ENCODE results near the gene ARID1B. TPM values are rescaled to one million over a fixed set of nuclear protein-coding genes. Genes with fewer than 3 reads are reported as not detected.

ARID1B gene
- polyA plus RNA-seq, 10 donors = 53.5 to 73.2 (median 62.9) TPM

DNA sequence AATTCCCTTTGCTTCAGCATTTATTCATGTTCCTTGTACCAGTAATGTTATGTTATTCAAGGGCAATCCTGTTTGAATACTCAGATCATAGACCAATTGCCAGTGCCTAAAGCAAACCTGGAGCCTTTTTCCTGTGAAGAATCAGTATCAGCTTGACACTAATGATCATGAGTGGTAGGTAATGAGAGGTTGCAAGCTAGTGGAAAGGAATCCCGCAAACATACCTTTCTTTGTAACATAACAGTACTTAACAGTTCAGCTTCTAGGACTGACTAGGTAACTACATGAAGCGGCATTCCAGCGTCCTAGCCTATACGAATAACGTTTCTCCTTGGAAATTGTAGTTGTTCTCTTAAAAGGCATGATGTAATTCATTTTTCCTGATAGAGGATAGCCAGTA, 292.4 kb downstream of the ARID1B start:
- DNase-seq = no peak

DNA sequence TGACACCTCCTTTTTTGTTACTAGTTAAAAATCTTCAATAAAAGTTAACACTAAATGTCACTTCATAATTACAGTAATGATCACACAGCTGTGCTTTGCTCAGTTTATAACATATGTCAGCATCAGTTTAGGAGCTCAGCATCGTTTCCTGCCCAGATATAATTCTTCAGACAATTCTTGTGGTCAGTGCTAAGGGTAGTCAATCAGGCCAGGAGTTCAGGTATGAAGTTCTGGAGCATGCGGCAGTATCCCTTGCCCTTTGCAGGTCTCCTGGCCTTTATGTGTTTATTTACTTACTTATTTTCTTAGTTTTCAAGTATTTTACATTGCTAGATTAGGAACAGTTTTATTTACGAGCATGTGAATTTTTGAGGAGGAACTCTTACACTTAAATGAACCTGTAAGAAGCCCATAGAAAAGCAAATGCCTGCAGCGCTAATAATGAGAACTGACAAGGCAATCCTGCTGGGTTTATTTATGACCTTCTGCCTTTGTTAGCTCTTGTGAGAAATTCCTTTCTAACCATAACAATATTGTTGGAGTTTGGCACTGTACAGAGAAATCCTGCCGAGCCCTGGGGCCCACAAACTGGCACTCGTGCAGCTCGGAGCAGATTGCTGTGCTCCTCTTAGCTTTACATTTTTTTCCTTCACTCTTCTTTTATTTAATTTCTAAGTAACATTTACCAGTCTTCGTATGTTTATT, 293.4 kb downstream of the ARID1B start:
- DNase-seq = no peak

DNA sequence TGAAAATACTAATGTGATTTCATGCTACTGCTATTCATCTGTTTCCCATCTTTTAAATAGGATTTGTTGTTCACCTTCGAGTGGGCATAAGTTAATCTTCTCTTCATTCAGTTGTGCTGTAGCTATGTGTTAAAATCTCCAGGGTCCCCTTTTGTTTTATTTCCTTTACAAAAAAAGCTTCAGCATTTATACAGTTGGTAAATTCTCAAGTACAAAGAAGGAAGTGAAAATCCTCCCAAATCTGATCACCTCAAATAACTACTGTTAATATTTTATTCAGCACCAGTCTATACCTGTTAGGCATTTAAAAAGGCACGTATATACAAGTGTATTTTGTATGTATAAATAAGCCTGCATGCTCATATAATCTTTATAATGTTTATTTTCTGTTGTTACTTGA, 294.9 kb downstream of the ARID1B start:
- DNase-seq = no peak

GRCh38 chr6:157073596-157073995, 296.4 kb downstream of the ARID1B start:
- DNase-seq = no peak

DNA sequence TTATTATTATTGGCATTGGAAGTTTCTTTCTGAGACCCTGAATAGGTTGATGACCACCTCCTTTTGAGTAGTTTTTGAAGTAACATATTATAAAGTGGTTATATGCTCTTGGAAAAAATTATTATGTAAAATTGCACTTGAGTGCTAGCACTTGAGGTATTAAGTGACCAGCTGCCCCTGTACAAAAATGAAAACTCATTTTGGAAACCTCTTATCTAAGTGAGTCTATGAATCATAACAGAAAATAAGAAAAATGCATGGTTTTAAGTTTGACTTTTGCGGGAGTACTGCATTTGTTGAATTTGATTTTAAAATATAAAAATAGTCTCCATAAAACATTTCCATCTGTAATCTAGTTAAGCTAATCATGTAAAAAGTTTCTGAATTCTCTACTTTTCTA, 297.8 kb downstream of the ARID1B start:
- no peak for DNase-seq

DNA sequence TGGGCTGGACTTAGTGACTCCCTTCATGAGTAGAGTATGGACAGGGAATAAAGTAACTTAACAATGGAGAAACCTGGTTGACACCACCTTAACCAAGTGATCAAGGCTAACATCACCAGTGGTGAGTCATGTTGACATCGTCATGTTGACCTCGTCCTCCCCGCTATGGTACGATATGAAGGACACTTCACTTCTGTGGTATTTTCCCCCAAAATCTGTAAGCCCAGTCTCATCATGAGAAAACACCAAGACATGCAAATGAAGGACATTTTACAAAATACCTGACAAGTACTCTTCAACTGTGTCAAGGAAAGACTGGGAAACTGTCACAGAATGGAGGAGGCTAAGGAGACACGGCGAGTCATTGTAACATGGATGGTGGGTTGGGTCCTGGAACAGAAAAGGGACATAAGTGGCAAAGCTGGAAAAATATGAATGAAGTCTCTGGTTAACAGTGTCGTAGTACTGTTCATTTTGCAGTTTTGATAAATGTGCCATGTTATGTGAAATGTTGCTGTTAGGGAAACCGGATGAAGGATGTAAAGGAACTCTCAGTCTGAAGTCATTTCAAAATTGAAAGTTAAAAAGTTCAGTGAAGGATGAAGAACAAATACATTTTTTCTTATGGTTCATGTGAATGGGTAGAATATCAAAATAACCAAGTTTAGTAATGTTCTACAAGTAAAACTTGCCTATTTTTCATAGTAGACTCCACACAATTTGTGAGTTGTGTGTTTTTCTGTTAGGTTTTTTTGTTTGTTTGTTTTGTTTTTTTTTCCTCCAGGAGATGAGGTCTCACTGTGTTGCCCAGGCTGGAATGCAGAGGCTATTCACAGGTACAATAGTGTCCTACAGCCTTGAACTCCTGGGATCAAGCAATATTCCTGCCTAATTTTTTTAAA, 298.6 kb downstream of the ARID1B start:
- no peak for DNase-seq

GRCh38 chr6:157076451-157076822, 299.3 kb downstream of the ARID1B start:
- no peak for DNase-seq

- no peak for DNase-seq
Observed at GRCh38 chr6:157077251-157077650, 300.1 kb downstream of the ARID1B start.

DNA sequence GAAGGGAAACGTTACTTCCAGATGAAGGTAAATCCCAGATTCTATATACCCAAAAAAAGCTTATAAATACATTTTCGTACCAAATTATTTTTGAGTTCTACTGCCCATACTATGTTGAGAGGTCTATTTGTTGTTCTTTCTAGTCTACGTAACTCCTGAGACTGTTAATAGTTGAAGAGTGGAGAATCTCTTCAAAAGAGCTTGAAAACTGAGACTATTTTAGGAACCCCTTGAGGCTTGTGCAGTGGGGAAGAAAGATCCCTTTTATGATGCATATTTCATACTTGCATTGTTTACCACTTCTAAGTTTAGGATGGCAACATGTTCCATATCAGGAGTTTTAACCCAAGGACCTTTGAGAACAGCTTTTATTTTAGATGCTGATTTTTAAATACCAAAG, 301.1 kb downstream of the ARID1B start:
- no peak for DNase-seq

DNA sequence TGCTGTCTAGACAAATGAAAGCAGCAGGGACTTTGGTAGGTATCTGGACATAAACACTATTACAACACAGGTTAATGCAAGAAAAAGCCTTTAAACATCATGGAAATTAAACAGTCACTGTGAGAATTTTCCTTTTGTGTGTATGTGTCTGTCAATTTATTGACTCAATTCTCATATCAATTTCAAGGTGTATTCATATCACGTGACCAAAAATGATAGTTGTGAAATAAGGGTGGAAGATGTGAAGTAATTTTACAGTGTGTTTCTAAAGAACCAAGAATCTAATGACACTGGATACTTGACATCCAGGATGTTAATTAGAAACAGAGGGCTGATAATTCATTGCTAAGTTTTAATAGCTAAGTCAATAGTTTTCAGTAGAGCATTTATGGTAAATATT, 302.1 kb downstream of the ARID1B start:
- DNase-seq = no peak

DNA sequence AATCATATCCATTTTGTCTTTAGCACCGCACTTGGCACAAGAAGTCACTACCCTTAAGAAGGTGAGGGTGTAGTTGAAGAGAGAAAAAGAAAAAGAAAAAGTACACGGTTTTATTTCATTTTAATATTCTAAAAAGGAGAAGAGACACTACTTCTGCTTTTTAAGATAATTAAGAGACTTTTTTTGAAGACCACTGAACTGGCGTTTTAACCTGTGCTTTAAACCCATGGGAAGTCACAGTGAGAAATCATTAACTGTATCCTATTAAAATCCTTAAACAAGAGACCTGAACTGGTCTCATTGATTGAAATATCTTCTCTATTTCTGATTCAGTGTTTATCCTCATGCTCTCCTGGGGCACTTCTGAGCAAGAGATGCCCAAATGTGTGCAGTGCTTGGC, 302.6 kb downstream of the ARID1B start:
- DNase-seq = no peak

DNA sequence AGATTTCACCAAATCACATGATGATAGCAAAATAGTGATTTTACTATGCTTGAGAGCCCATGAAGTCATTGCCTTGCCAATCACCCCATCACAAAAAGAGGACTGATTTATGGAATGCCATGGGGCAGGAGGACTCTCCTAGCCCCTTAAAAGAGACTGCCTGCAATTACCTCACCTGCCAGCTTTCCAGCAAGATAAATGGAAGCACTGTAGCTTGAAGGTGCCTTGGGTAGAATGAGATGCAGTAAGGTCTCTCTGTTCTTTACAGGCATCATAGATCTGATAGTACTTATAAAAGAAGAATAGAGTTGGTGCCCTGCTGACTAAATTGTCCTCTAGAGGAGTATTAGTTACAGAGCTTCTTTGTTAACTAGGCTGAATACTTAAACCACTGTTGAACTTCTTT, 303.8 kb downstream of the ARID1B start:
- no peak for DNase-seq

DNA sequence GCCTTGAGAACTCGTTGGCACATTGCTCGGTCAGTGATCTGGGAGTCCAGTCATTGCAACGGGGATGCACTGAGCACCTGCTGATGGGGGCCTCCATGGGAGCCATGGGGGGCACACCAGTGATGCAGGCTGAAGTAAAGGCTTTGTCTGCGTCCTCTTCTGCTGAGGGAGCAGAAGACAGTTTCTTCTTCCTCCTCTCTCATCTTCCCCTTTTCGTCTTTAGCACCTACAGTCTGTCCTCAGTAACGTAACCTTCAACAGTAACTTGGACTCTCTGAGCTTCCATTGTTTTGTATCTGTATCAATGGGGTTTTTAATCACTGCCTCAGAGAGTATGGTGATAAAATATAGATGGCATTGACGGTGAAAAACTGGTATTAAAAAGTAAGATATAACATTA, 306.2 kb downstream of the ARID1B start:
- DNase-seq = no peak

GRCh38 chr6:157086632-157087031, 309.5 kb downstream of the ARID1B start:
- no peak for DNase-seq

GRCh38 chr6:157087974-157088373, 310.8 kb downstream of the ARID1B start:
- no peak for DNase-seq

DNA sequence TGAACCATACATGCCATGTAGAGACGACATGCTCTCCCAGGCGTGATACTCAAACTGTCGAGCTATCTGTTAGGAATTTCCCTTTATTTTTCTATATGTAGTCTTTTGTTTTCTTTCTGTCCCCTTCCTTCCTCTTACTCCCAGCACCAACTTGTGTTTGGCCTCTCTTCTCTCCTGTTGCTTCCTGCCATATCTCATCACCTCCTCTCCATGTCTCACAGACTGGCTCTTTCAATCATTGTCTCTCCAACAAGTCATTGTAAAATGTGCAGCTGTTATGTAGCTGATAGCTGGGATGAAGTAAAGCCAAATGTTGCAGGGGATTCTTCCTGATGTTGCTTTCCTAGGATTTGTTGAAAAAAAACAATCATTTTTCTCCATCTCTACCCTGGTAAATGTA, 311.7 kb downstream of the ARID1B start:
- no peak for DNase-seq

- DNase-seq = peak in 2 of 3 donors; percentile 22 to 34
Observed at GRCh38 chr6:157089258-157089657, 312.1 kb downstream of the ARID1B start.

- no peak for DNase-seq
Observed at GRCh38 chr6:157089851-157090250, 312.7 kb downstream of the ARID1B start.

DNA sequence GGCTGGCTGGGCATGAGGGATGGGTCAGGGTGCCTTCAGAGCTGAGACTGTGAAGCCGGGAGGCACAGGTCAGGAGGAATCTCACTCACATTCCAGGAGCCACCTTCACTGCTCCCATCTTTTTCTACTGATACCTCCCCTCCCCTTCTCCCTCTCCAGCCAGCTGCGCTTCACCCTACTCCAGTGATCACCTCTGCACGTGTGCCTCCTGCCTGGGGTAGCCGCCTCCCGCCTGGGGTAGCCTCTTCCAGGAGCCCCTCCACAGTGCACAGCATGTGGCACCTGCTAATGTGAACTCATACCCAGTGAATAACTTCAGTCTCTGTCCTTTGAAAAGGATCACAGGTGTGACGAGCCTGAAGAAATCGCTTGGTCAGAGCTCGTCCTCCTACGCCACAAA, 313.6 kb downstream of the ARID1B start:
- DNase-seq = no peak

DNA sequence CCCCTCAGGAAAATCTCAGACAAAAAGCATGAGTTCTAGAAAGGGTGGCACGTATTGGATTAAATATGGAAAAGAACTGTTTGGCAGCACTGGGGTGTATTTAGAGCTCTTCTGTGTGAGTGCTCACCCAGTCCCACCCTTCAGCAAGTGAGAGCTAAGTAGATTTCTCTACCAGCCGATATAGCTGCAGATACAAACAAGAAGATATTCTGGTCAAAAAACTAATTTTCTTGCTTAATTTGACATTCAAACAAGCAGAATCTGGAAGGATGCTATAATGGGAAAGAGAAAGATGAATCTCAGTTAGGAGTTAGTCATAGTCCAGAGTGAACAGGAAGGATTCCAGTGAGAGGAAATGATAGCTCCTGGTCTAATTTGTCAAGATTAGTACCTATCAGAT, 314.1 kb downstream of the ARID1B start:
- no peak for DNase-seq

DNA sequence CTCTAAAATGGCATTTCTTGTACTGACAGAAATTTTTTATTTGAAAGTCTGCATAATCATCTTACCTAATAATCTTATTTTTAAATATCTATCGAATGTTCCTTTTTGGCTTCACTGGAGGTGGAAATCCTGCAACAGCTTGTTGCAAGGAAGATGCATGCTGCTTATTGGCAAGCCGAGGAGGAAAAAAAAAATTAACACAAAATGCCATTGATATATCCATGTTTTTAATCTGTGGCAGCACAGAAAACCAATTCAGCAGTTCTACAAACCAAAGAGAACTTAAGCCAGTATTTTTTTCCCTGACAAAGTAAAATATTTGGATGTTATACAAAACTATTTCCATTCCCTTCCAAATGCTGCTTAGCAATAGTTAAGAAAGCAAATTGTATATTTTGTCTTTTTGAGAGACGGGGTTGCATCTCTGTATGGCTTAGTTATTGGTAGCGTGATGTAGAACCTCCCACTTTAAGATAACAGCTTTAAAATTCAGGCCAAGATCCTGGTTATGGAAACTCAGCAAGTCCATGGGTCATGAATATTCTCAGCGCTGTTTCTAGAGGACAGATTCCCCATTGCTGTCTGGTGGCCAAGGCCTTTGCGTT, 314.8 kb downstream of the ARID1B start:
- DNase-seq = peak in 2 of 3 donors; percentile 29 to 71

- no peak for DNase-seq
Observed at GRCh38 chr6:157092736-157093135, 315.6 kb downstream of the ARID1B start.

DNA sequence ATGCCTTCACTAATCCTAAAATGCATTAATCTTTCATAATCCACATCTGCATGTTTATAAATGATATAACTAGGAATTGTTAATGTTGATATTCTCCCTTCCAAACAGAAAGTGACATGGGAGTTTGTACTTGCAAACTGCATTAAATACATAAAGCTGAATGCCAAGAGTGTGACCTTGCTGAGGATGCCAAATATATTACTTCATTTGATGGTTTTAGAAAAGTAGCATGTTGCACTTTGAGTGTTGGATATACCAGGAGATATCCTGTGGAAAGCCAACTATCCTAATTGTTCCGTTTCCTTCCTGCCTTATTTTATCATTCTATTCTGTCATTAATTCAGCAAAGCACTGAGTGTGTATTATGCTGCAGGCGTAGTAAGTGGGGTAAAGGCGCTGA, 316.4 kb downstream of the ARID1B start:
- DNase-seq = peak in 2 of 3 donors; percentile 27 to 52

Measured in muscle of back (tissue), 11 donors.